ENCODE measurements around the gene EXD2. TPM values are rescaled to one million over a fixed set of nuclear protein-coding genes. Genes with fewer than 3 reads are reported as not detected.

EXD2 gene
- total and polyA plus RNA-seq, 2 experiments from 2014 or later = 20.3 to 21.4 TPM

DNA sequence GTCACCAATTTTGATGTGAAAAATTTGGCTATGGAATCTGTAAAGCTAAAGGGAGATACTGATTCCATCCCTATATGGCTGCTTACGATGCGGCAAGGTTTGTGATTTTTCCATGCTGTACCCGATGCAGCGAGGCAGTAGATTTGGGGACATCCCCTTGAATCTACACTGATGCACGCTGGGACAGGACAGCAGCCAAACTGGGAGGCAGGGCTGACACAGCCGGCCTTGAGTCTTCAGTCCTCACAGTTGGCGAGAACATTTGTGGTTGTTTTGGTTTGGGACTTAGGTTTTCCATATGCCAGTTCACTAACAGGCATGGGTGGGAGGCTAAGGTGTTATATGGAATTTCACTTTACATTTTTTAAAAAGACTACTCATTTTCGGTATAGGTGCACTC is 72.5 kb downstream of the EXD2 start:
- no peak for TF ChIP-seq CTCF (IDR thresholded peaks at IDR 0.05; ENCODE audit: low read depth, low read length)
- Histone ChIP-seq H3K4me1 (ENCODE audit: low read depth) (peaks cover 14% of the 10 kb centered on the region), H3K27me3 (peaks cover 11% of the 10 kb centered on the region), H3K4me3 (no peak overlapping the region), H3K36me3 (no peaks in the 10 kb centered on the region), H3K27ac (no peak overlapping the region), H3K9me3 (ENCODE audit: low read depth) (no peaks in the 10 kb centered on the region)
- DNase-seq (ENCODE audit: low read depth in 1 of 2, low spot score in 1 of 2) = no peak

GRCh38 chr14:69266572-69267345 is 75.5 kb downstream of the EXD2 start:
- no peak for DNase-seq (ENCODE audit: low read depth in 1 of 2, low spot score in 1 of 2)
- no peak overlapping the region for H3K4me3 ChIP-seq
- peaks cover 4% of the 10 kb centered on the region for H3K27me3 ChIP-seq
- no peak overlapping the region for H3K27ac ChIP-seq
- no peak for TF ChIP-seq CTCF (IDR thresholded peaks at IDR 0.05; ENCODE audit: low read depth, low read length)
- H3K36me3 ChIP-seq = no peaks in the 10 kb centered on the region
- H3K9me3 ChIP-seq (ENCODE audit: low read depth) = no peaks in the 10 kb centered on the region
- peaks cover 4% of the 10 kb centered on the region for H3K4me1 ChIP-seq (ENCODE audit: low read depth)

DNA sequence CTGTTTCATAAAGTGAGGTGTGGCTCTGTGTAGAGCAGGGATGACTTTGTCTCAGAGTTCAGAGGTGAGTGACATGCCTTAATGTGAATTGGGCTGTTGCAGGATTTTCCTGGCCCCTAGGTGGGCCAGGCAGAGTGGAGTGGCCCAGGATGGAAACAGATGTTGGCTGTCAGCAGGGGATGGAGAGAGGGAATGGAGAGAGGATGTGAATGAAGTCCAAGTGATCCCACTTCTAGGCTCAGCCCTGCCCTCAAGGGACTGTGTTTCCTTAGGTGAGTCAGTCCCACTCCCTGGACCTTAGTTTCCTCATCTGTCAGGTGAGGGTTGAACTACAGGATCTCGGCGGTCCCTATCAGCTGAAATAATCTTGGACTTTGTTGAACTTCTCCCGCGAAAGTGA is 76.2 kb downstream of the EXD2 start:
- DNase-seq (ENCODE audit: low read depth in 1 of 2, low spot score in 1 of 2) = no peak
- no peak for TF ChIP-seq CTCF (IDR thresholded peaks at IDR 0.05; ENCODE audit: low read depth, low read length)
- no peak overlapping the region for H3K27ac ChIP-seq
- H3K4me1 ChIP-seq (ENCODE audit: low read depth) = no peaks in the 10 kb centered on the region
- H3K9me3 ChIP-seq (ENCODE audit: low read depth) = no peaks in the 10 kb centered on the region
- H3K4me3 ChIP-seq = no peak overlapping the region
- H3K27me3 ChIP-seq = peaks cover 1% of the 10 kb centered on the region
- no peaks in the 10 kb centered on the region for H3K36me3 ChIP-seq

DNA sequence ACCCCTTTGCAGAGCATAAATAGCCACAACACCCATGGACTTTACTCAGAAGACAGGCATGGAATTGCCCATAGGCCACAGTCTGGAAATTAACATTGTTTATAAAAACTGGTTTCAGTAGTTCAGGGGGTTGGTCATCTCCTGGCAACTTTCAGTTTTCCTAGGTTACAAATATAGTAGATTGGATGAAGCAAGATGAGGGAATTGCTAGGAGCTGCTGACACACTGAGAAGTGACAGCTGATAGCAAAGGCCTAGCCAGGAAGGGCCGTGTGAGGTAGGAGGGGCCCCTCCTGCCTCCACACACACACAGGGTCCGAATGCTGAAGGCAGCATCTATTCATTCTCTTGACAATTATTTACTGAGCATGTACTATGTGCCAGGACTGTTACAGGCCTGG is 76.9 kb downstream of the EXD2 start:
- peak in 1 of 2 donors; percentile 31 for DNase-seq (ENCODE audit: low read depth in 1 of 2, low spot score in 1 of 2)
- TF ChIP-seq CTCF (IDR thresholded peaks at IDR 0.05; ENCODE audit: low read depth, low read length) = no peak
- Histone ChIP-seq H3K36me3 (no peaks in the 10 kb centered on the region), H3K27ac (no peak overlapping the region), H3K4me1 (ENCODE audit: low read depth) (no peaks in the 10 kb centered on the region), H3K4me3 (no peak overlapping the region), H3K27me3 (no peaks in the 10 kb centered on the region), H3K9me3 (ENCODE audit: low read depth) (no peaks in the 10 kb centered on the region)

DNA sequence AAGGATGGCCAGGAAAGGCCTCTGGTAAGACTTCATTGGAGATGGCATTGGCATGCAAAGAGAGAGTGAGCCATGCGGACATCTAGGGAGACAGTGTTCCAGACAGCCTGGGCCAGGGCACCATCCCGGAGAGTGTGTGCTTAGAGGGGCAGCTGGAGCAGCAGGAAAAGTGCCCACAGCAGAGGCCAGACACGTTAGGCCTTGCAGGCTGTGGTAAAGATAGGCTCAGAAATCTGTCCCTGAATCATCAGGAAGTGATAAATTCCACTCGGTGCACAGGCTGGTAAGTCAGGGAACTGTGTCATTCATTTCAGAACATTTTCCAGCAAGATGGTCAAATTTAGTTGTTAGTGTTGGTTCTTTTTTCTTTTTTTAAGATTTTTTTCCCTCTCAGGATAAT is 77.5 kb downstream of the EXD2 start:
- Histone ChIP-seq H3K4me1 (ENCODE audit: low read depth) (no peaks in the 10 kb centered on the region), H3K27me3 (no peaks in the 10 kb centered on the region), H3K4me3 (no peak overlapping the region), H3K36me3 (no peaks in the 10 kb centered on the region), H3K9me3 (ENCODE audit: low read depth) (no peaks in the 10 kb centered on the region), H3K27ac (no peak overlapping the region)
- TF ChIP-seq CTCF (IDR thresholded peaks at IDR 0.05; ENCODE audit: low read depth, low read length) = no peak
- DNase-seq (ENCODE audit: low read depth in 1 of 2, low spot score in 1 of 2) = peak in 1 of 2 donors; percentile 34

Measured in cardiac muscle cell (in vitro differentiated cells and primary cell).